ENCODE measurements around the gene ADSL.

Gene ADSL

DNA sequence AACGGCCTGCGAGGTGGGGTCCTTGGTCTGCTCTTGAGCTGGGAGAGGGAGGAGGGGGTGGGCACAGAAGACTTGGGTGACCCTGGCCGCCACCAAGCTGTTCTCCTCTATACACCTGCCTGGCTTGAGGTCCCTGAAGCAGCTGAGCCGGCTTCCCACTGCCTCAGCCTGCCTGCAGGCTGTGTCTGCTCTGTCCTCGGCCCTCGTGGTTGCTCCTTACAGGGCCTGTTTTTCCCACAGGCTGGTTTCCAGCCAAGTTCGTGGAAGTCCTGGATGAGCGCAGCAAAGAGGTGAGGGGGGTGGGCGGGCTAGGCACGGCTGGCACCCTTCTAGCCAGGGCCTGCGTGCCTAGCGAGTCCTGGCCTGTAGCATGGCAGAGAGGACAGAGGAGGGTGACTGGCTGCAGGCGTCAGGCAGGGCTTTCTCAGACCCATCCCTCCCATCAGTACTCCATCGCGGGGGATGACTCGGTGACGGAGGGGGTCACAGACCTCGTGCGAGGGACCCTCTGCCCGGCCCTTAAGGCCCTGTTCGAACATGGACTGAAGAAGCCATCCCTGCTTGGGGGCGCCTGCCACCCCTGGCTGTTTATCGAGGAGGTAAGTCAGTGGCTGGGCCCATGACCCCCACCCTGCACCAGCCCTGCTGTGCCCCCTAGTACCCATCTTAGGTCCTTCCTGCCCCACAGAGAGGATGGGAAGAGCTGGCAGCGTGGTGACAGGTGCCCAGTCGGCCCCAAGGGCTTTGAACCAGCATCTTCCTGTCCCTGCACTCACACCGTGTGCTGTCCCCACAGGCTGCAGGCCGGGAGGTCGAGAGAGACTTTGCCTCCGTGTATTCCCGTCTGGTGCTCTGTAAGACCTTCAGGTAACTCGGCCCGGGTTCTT lies 61.8 kb downstream of the ADSL start:
- FAIRE-seq (no peak), DNase-seq (ENCODE audit: insufficient read length, low spot score) (no peak)
- TF ChIP-seq, protein P1, sequence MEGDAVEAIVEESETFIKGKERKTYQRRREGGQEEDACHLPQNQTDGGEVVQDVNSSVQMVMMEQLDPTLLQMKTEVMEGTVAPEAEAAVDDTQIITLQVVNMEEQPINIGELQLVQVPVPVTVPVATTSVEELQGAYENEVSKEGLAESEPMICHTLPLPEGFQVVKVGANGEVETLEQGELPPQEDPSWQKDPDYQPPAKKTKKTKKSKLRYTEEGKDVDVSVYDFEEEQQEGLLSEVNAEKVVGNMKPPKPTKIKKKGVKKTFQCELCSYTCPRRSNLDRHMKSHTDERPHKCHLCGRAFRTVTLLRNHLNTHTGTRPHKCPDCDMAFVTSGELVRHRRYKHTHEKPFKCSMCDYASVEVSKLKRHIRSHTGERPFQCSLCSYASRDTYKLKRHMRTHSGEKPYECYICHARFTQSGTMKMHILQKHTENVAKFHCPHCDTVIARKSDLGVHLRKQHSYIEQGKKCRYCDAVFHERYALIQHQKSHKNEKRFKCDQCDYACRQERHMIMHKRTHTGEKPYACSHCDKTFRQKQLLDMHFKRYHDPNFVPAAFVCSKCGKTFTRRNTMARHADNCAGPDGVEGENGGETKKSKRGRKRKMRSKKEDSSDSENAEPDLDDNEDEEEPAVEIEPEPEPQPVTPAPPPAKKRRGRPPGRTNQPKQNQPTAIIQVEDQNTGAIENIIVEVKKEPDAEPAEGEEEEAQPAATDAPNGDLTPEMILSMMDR (IDR thresholded peaks at IDR 0.05; ENCODE audit: insufficient read depth, missing control alignments), result no peak

DNA sequence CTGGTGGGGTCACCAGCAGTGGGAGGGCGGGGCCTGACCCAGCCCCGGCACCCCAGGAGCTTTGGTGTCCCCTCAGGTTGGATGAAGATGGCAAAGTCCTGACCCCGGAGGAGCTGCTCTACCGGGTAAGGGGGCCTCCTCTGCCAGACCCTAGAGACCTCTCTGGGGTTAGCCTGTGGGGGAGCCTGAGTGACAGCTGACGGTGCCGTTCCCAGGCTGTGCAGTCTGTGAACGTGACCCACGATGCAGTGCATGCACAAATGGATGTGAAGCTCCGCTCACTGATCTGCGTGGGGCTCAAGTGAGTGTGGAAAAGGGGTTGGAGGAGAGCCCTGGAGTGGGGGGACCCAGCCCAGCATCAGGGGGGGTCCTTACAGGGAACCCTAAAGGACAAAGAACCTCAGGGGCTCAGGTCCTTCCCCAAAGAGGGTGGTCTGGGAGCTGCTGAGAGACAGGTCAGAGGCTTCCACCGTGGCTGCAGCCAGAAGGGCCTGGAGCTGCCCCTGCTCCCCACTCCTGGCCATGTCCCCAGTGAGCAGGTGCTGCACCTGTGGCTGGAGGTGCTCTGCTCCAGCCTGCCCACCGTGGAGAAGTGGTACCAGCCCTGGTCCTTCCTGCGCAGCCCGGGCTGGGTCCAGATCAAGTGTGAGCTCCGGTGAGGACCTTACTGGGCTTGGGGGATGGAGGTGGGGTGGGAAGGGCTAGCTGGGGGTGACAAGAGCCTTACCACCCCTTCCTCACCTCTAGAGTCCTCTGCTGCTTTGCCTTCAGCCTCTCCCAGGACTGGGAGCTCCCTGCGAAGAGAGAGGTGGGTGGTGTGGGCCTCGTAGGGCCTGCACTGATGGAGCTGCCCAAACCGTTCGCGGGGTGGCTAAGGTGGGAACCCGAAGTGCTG lies 62.7 kb downstream of the ADSL start:
- DNase-seq (ENCODE audit: insufficient read length, low spot score) (no peak), FAIRE-seq (no peak)
- TF ChIP-seq, protein P1 (IDR thresholded peaks at IDR 0.05; ENCODE audit: insufficient read depth, missing control alignments), result no peak

DNA sequence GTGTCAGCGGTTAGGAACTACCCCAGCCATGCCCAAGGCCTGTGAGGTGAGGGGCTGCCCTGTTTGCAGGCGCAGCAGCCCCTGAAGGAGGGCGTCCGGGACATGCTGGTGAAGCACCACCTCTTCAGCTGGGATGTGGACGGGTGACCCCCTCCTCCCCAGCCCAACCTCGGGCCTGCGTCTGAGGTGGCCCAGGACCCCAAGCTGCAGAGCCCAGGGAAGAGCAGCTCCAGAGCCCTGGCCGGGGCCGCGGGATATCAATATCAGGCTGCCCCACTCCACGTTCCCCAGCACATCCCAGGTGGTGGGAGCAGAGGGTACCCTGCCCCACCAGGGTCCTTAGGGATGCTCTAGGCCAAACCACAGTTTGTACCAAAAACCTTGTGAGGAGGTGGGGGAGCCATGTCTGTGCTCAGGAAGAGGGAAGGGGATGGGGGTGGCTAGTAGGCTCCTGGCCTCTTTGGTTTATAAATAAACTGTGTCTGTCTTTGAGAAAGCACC lies 63.4 kb downstream of the ADSL start:
- no peak for DNase-seq (ENCODE audit: insufficient read length, low spot score)
- TF ChIP-seq, protein P1 (IDR thresholded peaks at IDR 0.05; ENCODE audit: insufficient read depth, missing control alignments), result no peak
- FAIRE-seq, result no peak

DNA sequence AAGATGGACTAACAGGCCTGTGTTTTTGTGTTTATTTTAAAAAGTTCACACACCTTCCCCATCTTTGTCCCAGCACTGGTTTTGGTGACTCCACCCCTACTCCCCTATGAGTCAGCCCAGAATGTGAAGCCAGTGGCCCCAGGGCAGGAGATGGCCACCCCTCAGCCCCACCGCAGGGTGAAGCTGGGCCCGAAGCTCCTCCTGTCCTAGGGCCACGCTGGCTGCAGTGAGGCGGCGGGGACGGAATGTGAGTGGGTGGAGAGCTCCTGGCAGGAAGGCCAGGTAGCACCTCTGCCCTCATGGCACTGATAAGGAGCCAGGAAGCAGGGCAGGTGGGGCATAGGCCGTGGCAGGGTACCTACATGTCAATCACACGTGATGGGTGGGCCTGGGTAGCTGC lies 64.0 kb downstream of the ADSL start:
- DNase-seq (ENCODE audit: insufficient read length, low spot score) (no peak), FAIRE-seq (no peak)
- TF ChIP-seq, protein P1 (IDR thresholded peaks at IDR 0.05; ENCODE audit: insufficient read depth, missing control alignments), result no peak

DNA sequence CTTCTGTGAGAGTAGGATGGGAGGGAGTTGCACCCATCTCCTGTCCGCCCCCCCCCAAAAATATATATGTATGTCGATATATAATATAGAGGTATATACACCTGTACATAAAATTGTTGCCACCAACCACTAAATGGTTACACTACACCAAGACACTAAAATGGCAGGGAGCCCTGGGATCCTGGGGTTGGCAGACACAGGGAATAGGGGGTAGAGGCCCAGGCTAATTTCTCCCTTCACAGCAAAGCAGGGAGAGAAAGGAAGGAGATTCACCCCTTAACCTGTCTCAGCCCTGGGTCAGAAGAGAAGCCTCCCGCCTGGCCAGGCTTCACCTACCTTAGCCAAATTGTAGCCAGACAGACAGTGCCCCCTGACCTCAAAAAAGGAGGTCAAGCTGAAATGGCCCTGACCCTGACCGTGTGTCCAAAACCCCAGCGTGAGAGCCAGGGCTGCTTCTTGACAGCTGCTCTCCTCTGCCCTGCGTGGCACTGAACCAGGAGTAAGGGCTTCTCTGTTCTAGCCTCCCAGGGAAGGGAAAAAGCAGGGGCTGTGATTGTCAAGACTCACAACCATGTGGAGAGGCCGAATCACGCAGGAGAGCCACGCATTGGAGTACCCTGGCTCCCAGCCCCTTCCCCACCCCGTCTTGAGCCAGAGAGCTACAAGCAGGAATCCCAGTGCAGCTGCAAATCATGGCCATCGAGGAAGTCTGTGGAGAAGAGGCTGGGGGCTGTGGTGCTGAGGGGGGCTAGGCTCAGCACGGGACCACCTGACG lies 64.6 kb downstream of the ADSL start:
- FAIRE-seq, result no peak
- TF ChIP-seq, protein P1 (IDR thresholded peaks at IDR 0.05; ENCODE audit: insufficient read depth, missing control alignments), result no peak
- DNase-seq (ENCODE audit: insufficient read length, low spot score), result no peak

DNA sequence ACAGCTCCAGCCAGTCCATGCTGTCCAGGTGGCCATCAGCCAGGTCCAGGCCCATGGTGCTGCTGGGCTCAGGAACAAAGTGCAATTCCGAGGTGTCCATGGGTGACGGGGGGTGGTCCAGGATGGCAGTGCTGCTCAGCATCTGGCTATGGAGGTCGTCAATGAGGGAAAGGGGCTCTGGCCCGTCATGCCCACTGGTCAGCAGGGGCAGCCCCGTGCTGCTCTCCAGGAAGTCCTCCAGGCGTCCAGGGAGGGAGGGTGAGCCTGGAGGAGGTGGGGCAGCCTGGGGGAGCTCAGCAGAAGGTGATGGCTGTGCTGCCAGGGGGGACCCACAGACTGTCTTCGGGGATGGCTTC lies 65.2 kb downstream of the ADSL start:
- no peak for DNase-seq (ENCODE audit: insufficient read length, low spot score)
- TF ChIP-seq, protein P1 (IDR thresholded peaks at IDR 0.05; ENCODE audit: insufficient read depth, missing control alignments), result no peak
- no peak for FAIRE-seq

Measured in D721Med (cell line).